Activated naive CD4-positive, alpha-beta T cell treated with anti-CD3 and anti-CD28 coated beads, Interleukin-2, amount 50 U/mL, for 24 hours (primary cell): ENCODE data around the gene TRAPPC6A.

Experiments
- H3K27ac Mint-ChIP-seq: one replicate; pipeline ENCODE4 v1.8.0; 2021; ENCODE audit warnings: mild to moderate bottlenecking, mixed read lengths
- H3K27me3 Mint-ChIP-seq: one replicate; pipeline ENCODE4 v1.8.0; 2021; ENCODE audit warnings: mixed read lengths
- H3K36me3 Mint-ChIP-seq: one replicate; pipeline ENCODE4 v1.8.0; 2021; ENCODE audit warnings: mixed read lengths
- H3K4me1 Mint-ChIP-seq: one replicate; pipeline ENCODE4 v1.8.0; 2021; ENCODE audit warnings: mixed read lengths
- H3K4me3 Mint-ChIP-seq: one replicate; pipeline ENCODE4 v1.8.0; 2021; ENCODE audit warnings: mild to moderate bottlenecking, mixed read lengths
- H3K9me3 Mint-ChIP-seq: one replicate; pipeline ENCODE4 v1.8.0; 2021; ENCODE audit warnings: mixed read lengths

TRAPPC6A gene

GRCh38 chr19:45200568-45200967 is 22.5 kb upstream of the TRAPPC6A start:
- H3K4me1 Mint-ChIP-seq = no peaks in the 10 kb centered on the region
- H3K27me3 Mint-ChIP-seq = no peaks in the 10 kb centered on the region
- H3K9me3 Mint-ChIP-seq = no peaks in the 10 kb centered on the region
- no peak overlapping the region for H3K27ac Mint-ChIP-seq
- no peak overlapping the region for H3K4me3 Mint-ChIP-seq
- peaks cover 4% of the 10 kb centered on the region for H3K36me3 Mint-ChIP-seq

DNA sequence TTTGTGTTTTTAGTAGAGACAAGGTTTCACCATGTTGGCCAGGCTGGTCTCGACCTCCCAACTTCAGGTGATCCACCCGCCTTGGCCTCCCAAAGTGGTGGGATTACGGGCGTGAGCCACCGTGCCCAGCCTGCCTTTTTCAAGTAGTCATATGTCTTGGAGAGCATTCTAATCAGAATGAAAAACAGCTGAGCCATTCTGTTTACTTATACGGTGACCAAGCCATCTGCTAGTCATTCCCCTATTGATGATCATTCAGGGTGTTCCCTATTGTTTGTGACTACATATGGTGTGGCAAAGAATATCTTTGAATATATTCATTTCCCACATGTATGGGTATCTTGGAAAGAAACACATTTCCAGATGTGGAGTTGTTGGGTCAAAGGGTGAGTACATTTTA is 17.7 kb upstream of the TRAPPC6A start:
- Mint-ChIP-seq H3K4me1 (no peaks in the 10 kb centered on the region), H3K9me3 (no peaks in the 10 kb centered on the region), H3K27me3 (no peaks in the 10 kb centered on the region), H3K36me3 (peaks cover 1% of the 10 kb centered on the region), H3K27ac (no peak overlapping the region), H3K4me3 (no peak overlapping the region)

- Mint-ChIP-seq H3K27me3 (no peaks in the 10 kb centered on the region), H3K9me3 (no peaks in the 10 kb centered on the region), H3K27ac (no peak overlapping the region), H3K4me1 (peaks cover 8% of the 10 kb centered on the region), H3K4me3 (no peak overlapping the region), H3K36me3 (peaks cover 6% of the 10 kb centered on the region)
Measured at GRCh38 chr19:45191375-45191774, 13.3 kb upstream of the TRAPPC6A start.

DNA sequence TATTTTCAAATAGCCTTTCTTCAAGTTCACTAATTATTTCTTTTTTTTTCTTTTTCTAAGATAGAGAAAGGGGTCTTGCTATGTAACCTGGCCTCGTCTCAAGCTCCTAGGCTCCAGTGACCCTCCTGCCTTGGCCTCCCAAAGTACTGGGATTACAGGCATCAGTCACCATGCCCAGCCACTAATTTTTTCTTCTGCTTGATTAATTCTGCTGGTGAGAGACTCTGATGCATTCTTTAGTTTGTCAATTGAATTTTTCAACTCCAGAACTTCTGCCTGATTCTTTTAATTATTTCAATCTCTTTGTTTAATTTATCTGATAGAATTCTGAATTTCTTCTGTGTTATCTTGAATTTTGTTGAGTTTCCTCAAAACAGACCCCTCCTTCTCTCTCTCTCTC is 11.9 kb upstream of the TRAPPC6A start:
- peaks cover 4% of the 10 kb centered on the region for H3K36me3 Mint-ChIP-seq
- no peak overlapping the region for H3K27ac Mint-ChIP-seq
- H3K27me3 Mint-ChIP-seq = no peaks in the 10 kb centered on the region
- H3K9me3 Mint-ChIP-seq = no peaks in the 10 kb centered on the region
- peaks cover 8% of the 10 kb centered on the region for H3K4me1 Mint-ChIP-seq
- H3K4me3 Mint-ChIP-seq = no peak overlapping the region

DNA sequence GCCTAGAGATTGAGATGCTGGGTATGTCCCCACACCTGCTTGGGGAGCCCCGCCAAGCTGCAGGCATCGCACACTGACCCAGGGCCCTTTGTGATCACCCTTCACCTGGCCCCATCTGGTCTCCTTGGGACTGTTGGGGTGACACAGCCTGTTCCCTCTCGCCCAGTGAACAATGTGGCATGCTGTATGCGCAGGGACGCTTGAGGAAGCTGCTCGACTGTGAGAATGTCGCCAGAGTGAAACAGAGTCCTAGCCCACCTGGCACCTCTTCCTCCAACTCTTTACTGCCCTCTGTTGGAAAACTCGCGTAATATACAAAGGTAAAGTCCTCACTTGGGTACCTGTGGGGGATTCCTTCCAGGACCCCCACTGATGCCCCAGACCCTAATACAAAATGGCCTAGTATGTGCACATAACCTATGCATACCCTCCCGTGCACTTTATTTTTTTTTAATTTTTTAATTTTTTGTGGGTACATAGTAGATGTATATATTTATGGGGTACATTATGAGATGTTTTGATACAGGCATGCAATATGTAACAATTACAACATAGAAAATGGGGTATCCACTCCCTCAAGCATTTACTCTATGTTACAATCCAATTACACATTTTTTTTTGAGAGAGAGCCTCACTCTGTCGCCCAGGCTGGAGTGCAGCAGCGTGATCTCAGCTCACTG is 9.5 kb upstream of the TRAPPC6A start:
- H3K27me3 Mint-ChIP-seq = no peaks in the 10 kb centered on the region
- H3K4me1 Mint-ChIP-seq = peaks cover 16% of the 10 kb centered on the region
- no peak overlapping the region for H3K4me3 Mint-ChIP-seq
- H3K27ac Mint-ChIP-seq = no peak overlapping the region
- H3K36me3 Mint-ChIP-seq = peaks cover 6% of the 10 kb centered on the region
- no peaks in the 10 kb centered on the region for H3K9me3 Mint-ChIP-seq

DNA sequence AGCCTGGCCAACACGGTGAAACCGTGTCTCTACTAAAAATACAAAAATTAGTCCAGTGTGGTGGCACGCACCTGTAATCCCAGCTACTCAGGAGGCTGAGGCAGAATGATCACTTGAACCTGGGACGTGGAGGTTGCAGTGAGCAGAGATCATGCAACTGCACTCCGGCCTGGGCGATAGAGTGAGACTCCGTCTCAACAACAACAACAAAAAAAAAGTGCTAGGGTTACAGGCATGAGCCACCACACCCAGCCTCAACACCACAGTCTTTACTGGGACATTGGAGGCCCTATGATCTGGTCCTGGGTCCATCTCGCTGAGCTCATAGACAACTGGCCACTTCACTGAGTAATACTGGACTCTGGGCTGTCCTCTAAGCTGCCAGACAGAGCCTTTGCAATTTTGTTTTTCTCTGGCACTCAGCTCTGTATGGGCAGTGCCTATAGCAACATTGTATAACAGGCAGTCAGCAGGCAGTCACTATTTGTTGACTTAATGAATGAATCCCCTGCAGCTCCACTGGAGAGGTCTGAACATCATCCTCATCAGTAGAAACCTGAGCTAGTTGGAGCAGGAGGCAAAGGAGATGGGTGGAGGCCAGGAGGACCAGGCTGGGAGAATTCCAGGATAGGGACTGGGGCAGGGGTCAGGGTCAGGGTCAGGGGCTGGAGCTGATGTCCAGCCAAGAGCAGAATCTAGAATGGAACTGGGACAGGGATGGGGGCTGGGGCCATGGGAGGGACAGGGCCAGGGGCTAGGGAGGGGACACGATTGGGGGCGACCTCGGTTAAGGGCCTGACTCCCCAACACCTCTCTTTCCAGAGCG is 8.7 kb upstream of the TRAPPC6A start:
- Mint-ChIP-seq H3K4me3 (no peak overlapping the region), H3K27me3 (no peaks in the 10 kb centered on the region), H3K27ac (no peak overlapping the region), H3K36me3 (peaks cover 6% of the 10 kb centered on the region), H3K9me3 (no peaks in the 10 kb centered on the region), H3K4me1 (peaks cover 19% of the 10 kb centered on the region)

- H3K9me3 Mint-ChIP-seq = no peaks in the 10 kb centered on the region
- peaks cover 34% of the 10 kb centered on the region for H3K4me1 Mint-ChIP-seq
- no peak overlapping the region for H3K4me3 Mint-ChIP-seq
- no peak overlapping the region for H3K27ac Mint-ChIP-seq
- H3K36me3 Mint-ChIP-seq = peaks cover 5% of the 10 kb centered on the region
- H3K27me3 Mint-ChIP-seq = no peaks in the 10 kb centered on the region
Measured at GRCh38 chr19:45184115-45184514, 6.1 kb upstream of the TRAPPC6A start.

- Mint-ChIP-seq H3K4me3 (no peak overlapping the region), H3K4me1 (peaks cover 34% of the 10 kb centered on the region), H3K27ac (no peak overlapping the region)
Measured at GRCh38 chr19:45182758-45183157, 4.7 kb upstream of the TRAPPC6A start.

GRCh38 chr19:45180936-45181335 is 2.9 kb upstream of the TRAPPC6A start:
- H3K27ac Mint-ChIP-seq = peak overlapping the region; percentile 56

More at GRCh38 chr19:45182758-45183157, 4.7 kb upstream of the TRAPPC6A start:
- Mint-ChIP-seq H3K9me3 (no peaks in the 10 kb centered on the region), H3K36me3 (peaks cover 5% of the 10 kb centered on the region), H3K27me3 (no peaks in the 10 kb centered on the region)

DNA sequence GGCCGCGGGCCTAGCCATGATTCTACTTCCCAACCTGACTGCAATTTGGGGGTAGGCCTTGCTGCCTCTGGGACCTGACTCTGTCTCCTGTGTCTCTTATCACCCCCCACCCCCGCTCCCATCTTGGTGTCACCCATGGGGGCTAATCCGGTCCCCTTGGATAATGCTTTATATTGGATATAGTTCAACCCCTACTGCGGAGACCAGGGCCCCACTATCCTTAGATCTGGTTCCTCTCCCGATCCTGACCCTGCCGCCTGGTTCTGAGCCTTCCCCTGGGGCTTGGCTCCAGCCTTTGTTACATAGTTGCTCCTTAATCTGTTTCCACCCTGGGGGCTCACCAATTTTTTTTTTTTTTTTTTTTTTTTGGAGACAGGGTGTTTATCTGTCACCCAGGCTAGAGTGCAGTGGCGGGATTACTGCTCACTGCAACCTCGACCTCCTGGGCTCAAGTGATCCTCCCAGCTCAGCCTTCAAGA is 1.9 kb upstream of the TRAPPC6A start:
- Mint-ChIP-seq H3K9me3 (no peaks in the 10 kb centered on the region), H3K4me1 (peaks cover 36% of the 10 kb centered on the region), H3K36me3 (peaks cover 7% of the 10 kb centered on the region), H3K4me3 (peak overlapping the region; percentile 60), H3K27me3 (no peaks in the 10 kb centered on the region), H3K27ac (no peak overlapping the region)

More at GRCh38 chr19:45180936-45181335, 2.9 kb upstream of the TRAPPC6A start:
- Mint-ChIP-seq H3K9me3 (no peaks in the 10 kb centered on the region), H3K4me3 (peak overlapping the region; percentile 60), H3K36me3 (peaks cover 5% of the 10 kb centered on the region), H3K27me3 (no peaks in the 10 kb centered on the region), H3K4me1 (peaks cover 30% of the 10 kb centered on the region)

DNA sequence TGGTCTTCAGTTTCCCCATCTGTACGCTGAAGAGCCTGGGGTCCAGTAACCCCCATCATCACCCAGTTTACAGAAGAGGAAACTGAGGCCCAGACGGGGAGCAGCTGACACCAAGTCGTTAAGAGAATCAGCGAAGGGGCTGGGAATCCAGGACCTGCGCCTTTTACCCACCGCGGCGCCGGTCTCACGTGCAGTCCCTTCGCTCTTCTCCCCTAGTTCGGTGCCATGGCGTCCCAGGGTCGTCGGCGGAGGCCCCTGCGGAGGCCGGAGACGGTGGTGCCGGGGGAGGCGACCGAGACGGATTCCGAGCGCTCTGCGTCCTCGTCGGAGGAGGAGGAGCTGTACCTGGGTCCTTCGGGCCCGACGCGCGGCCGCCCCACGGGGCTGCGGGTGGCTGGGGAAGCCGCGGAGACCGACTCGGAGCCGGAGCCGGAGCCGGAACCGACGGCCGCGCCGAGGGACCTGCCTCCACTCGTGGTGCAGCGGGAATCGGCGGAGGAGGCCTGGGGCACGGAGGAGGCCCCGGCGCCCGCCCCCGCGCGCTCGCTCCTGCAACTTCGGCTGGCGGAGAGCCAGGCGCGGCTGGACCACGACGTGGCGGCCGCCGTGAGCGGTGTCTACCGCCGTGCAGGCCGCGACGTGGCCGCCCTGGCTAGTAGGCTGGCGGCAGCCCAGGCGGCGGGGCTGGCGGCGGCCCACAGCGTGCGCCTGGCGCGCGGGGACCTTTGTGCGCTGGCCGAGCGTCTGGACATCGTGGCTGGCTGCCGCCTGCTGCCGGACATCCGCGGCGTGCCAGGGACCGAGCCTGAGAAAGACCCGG is 1.2 kb upstream of the TRAPPC6A start:
- peaks cover 36% of the 10 kb centered on the region for H3K4me1 Mint-ChIP-seq
- H3K36me3 Mint-ChIP-seq = peaks cover 7% of the 10 kb centered on the region
- H3K4me3 Mint-ChIP-seq = peak overlapping the region; percentile 92

DNA sequence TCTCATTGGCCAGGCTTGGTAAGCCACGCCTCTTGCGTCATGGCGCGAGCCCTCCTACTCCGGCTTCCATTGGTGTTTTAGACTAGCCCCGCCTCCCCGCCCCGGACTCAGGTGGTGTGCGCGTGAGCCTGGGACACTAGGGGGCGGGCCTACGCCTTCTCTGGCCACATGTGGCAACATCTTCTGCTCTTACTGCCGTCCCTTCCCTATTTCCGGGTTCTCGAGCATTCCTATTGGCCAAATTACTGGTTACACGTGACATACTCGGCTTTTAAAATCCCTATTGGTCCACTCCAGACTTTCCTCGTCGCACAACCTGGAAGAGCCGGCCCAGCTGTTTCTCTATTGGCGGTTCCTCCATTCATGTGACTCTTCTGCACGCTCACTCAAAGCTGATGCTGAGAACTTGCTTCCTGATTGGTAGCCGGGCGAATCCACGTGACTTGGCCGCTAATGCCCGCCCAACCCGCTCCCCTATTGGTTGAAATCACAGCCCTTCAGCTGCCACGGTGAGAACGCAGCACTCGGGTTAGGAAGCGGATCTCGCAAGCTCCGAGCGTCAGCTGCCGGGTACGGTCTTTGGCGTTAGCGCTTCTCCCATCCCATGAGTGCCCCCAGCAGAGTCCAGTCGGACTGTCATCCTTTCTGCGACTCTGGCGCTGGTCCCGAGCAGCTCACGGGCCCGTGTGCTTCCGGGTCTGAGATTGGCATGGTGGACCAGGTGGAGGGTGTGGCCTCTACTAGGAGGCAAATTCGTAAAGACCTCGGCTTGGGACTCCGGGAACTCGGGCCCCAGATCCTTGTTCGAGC is 430 bp upstream of the TRAPPC6A start, which contains the start of gene BLOC1S3:
Gene BLOC1S3 (plus strand): TSS at position 523 of the 810 bp plus-strand sequence. CDS start 513 bp downstream, outside the sequence.
- peak within 1 kb of the TSS; percentile 95 for H3K27ac Mint-ChIP-seq
- no peaks in the 10 kb centered on the region for H3K9me3 Mint-ChIP-seq
- H3K4me1 Mint-ChIP-seq = peaks cover 43% of the 10 kb centered on the region
- peaks cover 7% of the 10 kb centered on the region for H3K36me3 Mint-ChIP-seq
- H3K4me3 Mint-ChIP-seq = peak within 1 kb of the TSS; percentile 92
- no peaks in the 10 kb centered on the region for H3K27me3 Mint-ChIP-seq

More for the DNA sequence above, 1.2 kb upstream of the TRAPPC6A start:
- Mint-ChIP-seq H3K9me3 (no peaks in the 10 kb centered on the region), H3K27ac (peak overlapping the region; percentile 75), H3K27me3 (no peaks in the 10 kb centered on the region)

- Mint-ChIP-seq H3K9me3 (no peaks in the 10 kb centered on the region), H3K4me1 (peaks cover 47% of the 10 kb centered on the region), H3K4me3 (peak overlapping the region; percentile 65), H3K27me3 (no peaks in the 10 kb centered on the region), H3K27ac (no peak overlapping the region), H3K36me3 (peaks cover 3% of the 10 kb centered on the region)
Measured at GRCh38 chr19:45175515-45176345, 2.3 kb downstream of the TRAPPC6A start.

- peaks cover 48% of the 10 kb centered on the region for H3K4me1 Mint-ChIP-seq
- H3K9me3 Mint-ChIP-seq = no peaks in the 10 kb centered on the region
- H3K36me3 Mint-ChIP-seq = peaks cover 3% of the 10 kb centered on the region
- no peaks in the 10 kb centered on the region for H3K27me3 Mint-ChIP-seq
- peak overlapping the region; percentile 70 for H3K27ac Mint-ChIP-seq
- H3K4me3 Mint-ChIP-seq = no peak overlapping the region
Measured at GRCh38 chr19:45173816-45174215, 4.2 kb downstream of the TRAPPC6A start.
